Left ventricle myocardium inferior (tissue), 1 donor: Measurements from ENCODE around the gene SYT15. TPM values are rescaled to one million over a fixed set of nuclear protein-coding genes. Genes with fewer than 3 reads are reported as not detected.

Source experiments
- DNase-seq: peaks from one replicate; pipeline ENCODE4 v3.0.0-alpha.2; 2020
- H3K27ac ChIP-seq: fragments of 200-600 bp; replicated peaks from 2 replicates; pipeline ENCODE4 v1.8.0; 2021
- H3K27me3 ChIP-seq: fragments of 200-600 bp; 2 replicates; pipeline ENCODE4 v1.8.0; 2021; ENCODE audit warnings: low read depth
- H3K36me3 ChIP-seq: fragments of 200-600 bp; 2 replicates; pipeline ENCODE4 v1.8.0; 2021
- H3K4me1 ChIP-seq: fragments of 200-600 bp; 2 replicates; pipeline ENCODE4 v1.8.0; 2021
- H3K4me3 ChIP-seq: fragments of 200-600 bp; 2 replicates; pipeline ENCODE4 v1.8.0; 2021; ENCODE audit warnings: mild to moderate bottlenecking, moderate library complexity
- H3K9me3 ChIP-seq: fragments of 200-600 bp; replicated peaks from 2 replicates; pipeline ENCODE4 v1.8.0; 2021
- CTCF ChIP-seq: fragments of 200-600 bp; IDR thresholded peaks from 2 replicates; pipeline ENCODE4 v1.8.0; 2021; ENCODE audit warnings: antibody characterized with exemption, mild to moderate bottlenecking, borderline replicate concordance
- intact Hi-C: fragments of 100-400 bp; cut with micrococcal nuclease; formaldehyde crosslinking; loops from one replicate; pipeline ENCODE4 v1.11.0; 2022
- total RNA-seq: library from RNA; stranded (reverse); fragmentation: NEBNext Ultra II Directional; extraction: Animal tissue kit (Norgen Biotek cat#: 25700); gene quantifications from one replicate; pipeline ENCODE4 v1.2.1, GENCODE V29; 2021
- donor health status: DM: no; HTN: yes; CAD: no; lungs with severe emphysema.

Gene SYT15
- total RNA-seq, 1 donor from 2014 or later, result 1.9 TPM

- intact Hi-C loops, result no loop called here
- no peak for TF ChIP-seq CTCF
- H3K4me3 ChIP-seq, result no peak overlapping the region
- no peaks in the 10 kb centered on the region for H3K9me3 ChIP-seq
- DNase-seq, result peak; percentile 13
- H3K27me3 ChIP-seq, result peaks cover 98% of the 10 kb centered on the region
- H3K36me3 ChIP-seq, result no peaks in the 10 kb centered on the region
- no peak overlapping the region for H3K27ac ChIP-seq
- no peaks in the 10 kb centered on the region for H3K4me1 ChIP-seq
Measured at GRCh38 chr10:46547541-46548497, 31.1 kb upstream of the SYT15 start.

- intact Hi-C loops, result no loop called here
- peak; percentile 16 for DNase-seq
- Histone ChIP-seq H3K4me1 (no peaks in the 10 kb centered on the region), H3K9me3 (no peaks in the 10 kb centered on the region), H3K36me3 (no peaks in the 10 kb centered on the region), H3K27me3 (peaks cover 98% of the 10 kb centered on the region), H3K27ac (no peak overlapping the region), H3K4me3 (no peak overlapping the region)
- TF ChIP-seq CTCF, result no peak
Measured at GRCh38 chr10:46548498-46549090, 30.3 kb upstream of the SYT15 start.

GRCh38 chr10:46549171-46550075 lies 29.5 kb upstream of the SYT15 start:
- DNase-seq, result peak; percentile 21
- TF ChIP-seq CTCF, result no peak
- intact Hi-C loops, result no loop called here
- no peaks in the 10 kb centered on the region for H3K36me3 ChIP-seq
- H3K4me3 ChIP-seq, result no peak overlapping the region
- peaks cover 98% of the 10 kb centered on the region for H3K27me3 ChIP-seq
- no peak overlapping the region for H3K27ac ChIP-seq
- H3K4me1 ChIP-seq, result no peaks in the 10 kb centered on the region
- H3K9me3 ChIP-seq, result no peaks in the 10 kb centered on the region

GRCh38 chr10:46550076-46550790 lies 28.7 kb upstream of the SYT15 start:
- TF ChIP-seq CTCF, result no peak
- Histone ChIP-seq H3K4me3 (no peak overlapping the region), H3K36me3 (no peaks in the 10 kb centered on the region), H3K9me3 (no peaks in the 10 kb centered on the region), H3K4me1 (no peaks in the 10 kb centered on the region), H3K27me3 (peaks cover 100% of the 10 kb centered on the region), H3K27ac (no peak overlapping the region)
- DNase-seq, result peak; percentile 17
- intact Hi-C loops, result no loop called here
